HG03064 (cell line): ENCODE results near the gene SLC51B.
"Not testable (repeated sequence)": the region's sequence is repeated elsewhere in the genome, so short reads cannot be mapped to it uniquely, and the experiment has no call there.

Experiments
- ATAC-seq: cut with Tn5 transposase; IDR thresholded peaks from one replicate; pipeline ENCODE4 v1.9.1; 2021; ENCODE audit warnings: low read depth; ENCODE audit not compliant: unreplicated experiment

Gene SLC51B

DNA sequence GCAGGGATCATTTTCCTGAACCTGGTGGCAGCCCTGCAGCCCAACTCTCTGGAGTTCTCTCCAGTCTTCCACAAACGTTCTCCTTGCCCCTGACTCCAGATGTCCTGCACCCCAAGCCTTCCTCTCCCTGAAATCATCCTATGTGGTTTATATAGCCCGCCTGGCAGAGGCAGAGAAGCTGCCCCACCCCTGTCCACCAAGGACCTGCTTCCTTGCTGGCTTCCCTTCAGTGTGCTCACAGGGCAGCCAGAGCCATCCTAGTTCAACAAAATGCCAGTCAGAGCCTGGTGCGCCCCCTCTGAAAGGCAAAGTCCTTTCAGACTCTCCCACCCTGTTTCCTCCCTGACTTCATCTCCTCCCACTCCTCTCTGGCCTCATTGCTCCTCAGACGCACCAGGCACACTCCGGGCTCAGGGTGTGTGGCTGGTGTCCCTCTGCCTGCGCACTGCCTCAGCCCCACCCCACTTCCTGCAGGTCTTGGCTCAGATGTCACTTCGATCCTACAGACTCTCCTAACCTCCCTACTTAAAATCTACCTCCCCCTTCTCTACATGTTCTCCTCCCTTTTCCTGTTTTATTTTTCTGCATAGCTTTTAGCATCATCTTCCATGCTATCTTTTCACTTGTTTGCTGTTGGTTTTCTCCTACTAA, 37.2 kb downstream of the SLC51B start:
- ATAC-seq, result no peak

DNA sequence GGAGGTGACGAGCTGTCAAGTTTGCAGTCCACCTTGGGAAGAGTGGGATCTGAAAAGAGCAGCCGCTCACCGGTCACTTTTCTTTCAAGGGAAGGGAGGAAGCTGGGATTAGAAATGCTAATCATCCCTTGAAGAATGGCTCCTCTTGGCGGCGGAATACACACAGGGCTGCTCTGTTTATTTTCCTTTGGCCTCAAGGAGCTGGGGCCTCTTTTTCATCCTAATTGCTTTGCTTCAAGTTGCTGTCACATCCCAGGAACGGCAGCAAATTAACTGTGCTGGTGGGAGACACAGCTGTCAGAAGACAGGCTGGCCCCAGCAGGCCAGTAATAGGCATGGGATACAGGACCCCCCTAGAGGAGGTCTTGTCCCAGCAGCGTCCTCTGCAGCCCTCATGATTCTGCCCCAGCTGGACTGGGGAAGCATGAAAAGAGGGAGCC, 38.1 kb downstream of the SLC51B start:
- no peak for ATAC-seq

DNA sequence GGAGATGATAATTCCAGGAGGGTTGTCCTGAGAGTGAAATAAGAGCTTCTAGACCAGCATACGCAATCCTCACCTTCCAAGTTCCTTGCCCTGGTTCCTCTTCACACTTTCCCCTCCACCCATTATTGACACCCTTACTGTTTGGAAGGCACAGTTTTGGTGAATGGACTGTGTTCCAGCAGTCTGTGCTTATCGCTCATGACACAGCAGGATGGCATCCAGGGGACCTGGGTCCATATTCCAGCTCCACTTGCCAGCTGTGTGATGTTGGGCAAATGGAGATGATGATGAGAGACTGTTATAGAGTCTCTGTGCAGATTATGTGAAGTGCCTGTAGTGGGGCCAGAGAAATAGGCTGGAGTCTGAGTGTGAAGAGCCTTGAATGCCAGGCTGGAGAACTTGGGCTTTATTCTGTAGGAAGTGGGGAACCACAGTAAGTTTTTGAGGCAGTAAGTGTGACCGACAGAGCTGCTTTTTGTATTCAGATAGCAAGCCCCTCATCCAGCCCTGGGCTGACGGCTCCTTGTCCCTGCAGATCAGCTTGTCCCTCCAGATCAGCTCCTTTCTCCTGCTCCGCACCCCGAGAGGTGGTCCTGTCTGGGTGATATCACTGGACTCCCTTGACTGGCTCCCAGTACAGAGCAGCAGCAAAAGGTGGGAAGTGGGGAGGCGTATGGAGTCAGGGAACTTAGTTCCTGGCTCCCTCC, 39.5 kb downstream of the SLC51B start:
- ATAC-seq, result no peak

DNA sequence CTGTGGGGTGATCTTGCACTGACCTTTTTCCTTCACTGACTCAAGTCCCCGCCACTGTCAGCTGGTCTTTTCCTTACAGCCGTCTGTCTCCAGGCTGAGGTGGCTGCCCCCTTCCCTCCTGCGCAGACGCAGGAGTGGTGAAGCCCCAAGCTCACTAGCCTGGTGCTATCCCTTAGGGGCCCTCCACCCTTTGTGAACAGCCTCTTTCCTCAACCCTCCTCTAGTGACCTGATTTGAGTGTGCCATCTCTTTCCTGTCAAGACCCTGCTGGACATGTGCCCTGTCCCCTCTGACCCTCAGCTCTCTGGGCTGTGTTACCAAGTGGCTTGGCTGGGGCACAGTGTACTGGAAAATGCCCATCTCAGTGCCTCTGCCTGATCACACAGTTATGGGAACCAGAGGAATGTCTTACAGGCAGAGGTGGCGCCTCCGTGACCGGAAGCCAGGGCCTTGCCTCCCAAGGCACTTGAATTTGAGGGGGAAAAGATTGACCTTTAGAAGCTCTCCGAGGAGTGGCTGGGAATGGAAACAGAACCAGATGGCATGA, 40.1 kb downstream of the SLC51B start:
- ATAC-seq, result no peak

DNA sequence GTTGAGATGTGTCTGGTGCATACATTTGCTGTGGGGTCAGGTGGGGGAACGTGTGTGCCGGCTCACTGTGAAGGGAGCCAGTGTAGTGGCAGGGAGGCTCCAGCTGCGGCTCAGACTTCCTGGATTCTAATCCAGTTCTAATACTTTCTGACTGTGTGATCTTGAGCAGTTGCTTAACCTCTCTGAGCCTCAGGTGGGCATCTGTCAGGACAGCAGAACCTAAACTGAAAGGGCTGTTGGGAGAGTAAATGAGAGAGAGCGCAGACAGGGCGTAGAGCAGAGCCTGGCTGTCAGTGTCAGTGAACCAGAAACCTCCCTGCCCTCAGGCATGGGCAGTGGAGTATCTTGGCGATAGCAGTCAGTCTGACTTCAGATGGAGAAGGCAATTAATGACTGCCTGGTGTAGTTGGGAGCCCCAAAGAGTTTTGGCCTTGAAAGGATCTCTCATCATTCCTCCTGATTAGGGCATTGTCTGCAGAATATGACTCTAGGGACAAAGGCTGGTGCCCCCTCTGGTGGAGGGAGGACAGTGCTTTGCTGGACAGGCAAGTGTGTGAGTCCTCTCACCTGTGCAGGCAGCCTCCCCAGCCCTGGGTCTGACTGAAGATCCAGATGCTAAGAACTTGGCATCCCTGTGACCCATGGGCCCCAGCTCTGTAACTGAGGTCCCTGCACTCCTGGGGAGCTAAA, 40.9 kb downstream of the SLC51B start:
- no peak for ATAC-seq

DNA sequence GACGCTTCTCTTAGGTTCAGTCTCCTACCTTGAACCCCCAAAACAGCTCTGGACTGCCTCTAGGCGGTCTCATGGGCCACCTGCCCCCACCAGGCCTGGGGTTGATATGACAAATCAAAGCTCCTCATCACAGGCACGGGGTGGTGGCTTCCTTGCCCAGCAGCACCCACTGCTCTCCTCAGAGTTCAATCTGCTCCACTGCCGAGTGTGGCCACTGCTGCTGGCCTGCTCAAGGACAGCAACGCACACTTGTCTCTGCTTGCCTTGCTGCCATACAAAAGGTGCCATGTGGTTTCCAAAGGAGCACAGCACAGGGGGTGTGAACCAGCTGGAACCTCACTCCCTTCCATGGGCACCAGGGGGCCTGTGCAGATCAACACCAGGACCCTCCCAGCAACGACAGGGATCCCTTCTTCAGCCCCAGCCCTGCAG, 41.5 kb downstream of the SLC51B start:
- ATAC-seq, result no peak

DNA sequence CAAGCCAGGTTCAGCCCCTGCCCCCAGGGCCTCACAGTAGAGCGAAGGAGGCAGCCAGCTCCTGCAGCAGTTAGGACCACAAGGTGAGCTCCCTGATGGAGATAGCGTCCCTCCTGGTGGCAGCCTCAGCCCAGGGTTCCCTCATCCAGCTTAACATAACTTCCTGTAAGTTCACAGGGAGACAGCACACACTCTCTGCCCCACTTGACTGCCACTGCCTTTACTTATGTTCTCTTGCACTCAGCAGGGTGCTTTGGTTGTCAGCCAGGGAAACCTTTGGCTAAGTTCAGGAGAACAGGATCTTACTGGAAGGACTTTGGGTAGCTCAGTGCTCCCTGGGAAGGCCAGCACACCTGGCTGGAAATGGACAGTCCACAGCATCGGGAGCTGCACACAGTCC, 42.2 kb downstream of the SLC51B start:
- ATAC-seq, result no peak

DNA sequence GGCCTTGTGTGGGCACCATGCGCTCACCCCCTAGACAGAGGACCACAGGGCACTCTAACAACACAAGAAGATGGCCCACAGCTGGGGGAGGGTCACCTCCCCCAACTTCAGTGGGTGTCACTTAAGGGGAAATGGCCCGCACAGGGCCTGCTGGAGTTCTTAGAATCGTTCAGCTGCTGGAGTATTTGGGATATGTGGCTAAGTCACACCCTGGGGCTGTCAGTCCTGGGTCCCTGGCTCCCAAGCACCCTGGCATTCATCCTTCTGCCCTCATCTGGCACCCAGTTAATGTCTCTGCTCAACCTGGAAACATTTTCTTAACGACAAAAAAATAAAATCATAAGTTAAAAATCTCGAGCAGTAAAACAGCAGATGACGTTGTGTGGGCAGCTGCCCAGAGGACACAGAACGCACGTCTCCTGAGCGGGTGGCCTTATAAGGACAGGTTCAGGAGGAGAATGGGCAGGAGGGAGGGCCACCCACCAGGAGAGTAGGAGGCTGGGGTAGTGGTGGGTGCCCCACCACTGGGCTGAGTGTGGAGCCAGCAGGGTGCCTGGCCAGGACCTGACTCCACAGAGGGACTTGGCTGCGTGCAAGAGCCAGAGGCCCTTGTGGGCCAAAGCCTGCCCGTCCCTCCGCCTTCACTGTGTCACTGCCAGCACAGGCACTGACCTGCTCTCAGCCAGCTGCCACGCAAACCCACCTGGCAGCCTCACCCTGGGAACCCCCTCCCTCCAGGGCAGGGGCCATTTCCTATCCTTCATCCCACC, 42.9 kb downstream of the SLC51B start:
- ATAC-seq, result no peak

DNA sequence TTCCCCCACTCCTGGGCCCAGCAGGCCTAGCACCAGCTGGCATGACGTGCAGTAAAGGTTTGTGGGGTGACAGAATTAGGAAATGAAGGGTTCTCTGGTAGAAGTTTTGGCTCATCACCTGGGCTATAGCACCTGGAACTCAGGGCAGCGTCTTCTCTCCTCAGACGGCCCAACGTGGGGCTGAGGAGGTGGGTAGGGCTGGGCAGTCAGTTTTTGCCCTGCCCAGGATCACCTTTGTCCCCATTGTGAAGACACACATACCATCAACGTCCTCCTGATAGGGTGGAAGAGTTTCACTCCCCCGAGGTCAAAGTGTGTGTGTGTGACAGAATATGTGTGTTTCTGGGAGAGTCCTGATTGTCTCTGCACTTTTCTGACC, 43.4 kb downstream of the SLC51B start:
- ATAC-seq, result no peak

DNA sequence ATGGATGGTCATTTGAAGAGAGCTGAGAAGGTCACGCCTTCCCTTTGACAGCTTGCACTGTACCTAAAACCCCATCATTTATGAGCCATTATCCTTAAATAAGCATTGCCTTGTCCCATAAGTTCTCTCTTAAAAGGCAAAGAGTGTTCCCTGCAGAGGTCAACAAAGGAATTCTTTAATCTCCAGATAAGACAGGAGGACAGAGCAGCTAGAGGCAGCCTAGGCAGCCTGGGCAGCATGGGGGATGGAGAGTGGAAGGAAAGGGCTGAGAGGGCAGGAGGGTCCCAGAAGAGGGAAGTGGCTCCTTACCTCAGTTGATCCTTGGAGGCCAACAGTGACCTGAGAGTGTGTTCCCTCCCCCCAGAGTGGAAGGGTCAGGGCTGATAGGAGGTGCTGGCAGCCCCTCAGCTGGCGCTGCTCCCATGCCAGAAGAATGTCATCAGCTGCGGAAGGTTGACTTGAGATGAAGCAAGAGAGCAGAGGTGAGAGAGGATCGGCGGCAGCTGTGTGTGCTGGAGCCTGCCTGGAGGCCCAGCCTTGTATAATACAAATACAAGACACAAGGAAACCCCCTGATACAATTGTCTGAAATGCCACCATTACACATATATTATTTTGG, 44.1 kb downstream of the SLC51B start:
- no peak for ATAC-seq

DNA sequence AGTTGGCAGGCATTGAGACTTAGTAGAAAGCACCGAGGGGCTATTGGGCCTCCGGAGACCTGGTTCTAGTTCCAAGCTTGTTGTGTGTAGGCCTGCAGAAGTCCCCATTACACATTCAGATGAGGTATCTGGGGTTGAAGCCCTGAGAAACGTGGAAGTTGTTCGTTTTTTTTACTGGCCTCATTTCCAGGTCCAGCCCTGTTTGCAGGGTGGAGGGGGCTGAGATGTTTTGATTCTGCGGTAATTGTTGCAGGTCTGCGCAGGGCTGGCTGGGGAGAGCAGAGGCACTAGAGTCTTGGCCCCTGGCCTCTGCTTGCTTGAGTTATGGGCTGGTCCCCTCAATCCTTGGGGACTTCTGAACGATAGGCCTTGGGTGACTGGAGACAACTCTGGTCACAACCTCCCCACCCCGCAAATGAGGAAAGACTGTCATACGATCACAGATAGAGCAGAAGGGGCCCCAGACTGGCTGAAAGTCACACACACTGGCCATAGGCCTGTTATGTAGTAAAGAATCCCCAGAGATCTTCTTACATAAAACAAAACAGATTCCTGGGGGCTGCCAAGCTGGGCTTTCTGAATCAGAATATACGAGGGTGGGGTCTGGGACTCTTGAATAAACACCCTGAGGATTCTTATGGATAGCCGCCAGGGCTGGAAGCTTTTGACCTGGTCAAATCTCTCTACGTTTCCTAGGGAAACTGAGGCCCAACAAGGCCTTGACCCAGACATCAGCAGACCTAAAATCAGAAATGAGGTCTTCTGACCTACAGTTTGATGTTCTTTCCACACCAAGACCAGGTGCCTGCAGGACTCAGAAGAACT, 47.0 kb downstream of the SLC51B start:
- no peak for ATAC-seq

DNA sequence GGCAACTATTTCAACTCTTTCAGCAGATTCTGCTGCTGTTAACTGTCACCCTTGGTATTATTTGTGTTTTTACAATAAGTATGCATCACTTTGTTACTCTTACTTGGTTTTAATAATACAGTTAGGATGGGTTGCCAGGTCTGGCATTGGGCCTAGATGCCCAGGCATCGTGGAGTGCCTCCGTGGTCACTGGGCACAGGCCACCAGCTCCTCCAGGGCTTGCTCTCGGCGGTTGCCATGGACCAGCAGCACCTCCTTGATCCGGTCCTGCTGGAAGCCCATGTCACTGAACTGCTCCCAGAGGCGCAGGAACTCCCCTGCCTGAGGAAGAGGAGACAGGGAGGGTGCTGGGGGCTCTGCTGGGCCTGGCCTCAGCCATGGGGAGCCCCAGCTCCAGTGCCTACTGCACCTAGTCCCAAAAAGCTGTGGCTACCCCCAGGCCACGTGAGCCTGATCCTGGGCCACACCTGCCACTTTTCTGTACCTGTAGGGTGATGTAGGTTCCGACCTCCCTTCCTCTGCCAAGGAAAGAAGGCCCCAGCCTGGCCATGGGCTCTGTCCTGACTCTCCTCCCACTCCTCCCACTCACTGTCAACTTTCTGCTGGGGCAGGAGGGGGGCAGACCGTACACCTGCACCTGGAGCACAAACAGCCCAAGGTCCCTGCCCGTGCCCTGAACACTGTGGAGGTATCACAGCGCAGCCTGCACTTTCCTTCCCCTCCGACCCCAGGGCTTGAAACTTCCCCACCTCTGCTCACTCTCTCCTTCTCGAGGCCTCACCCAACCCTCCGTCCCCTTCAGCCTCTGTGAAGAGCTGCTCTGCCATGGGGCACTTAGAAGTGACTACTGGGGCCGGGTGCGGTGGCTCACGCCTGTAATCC, 48.0 kb downstream of the SLC51B start:
- ATAC-seq, result no peak

DNA sequence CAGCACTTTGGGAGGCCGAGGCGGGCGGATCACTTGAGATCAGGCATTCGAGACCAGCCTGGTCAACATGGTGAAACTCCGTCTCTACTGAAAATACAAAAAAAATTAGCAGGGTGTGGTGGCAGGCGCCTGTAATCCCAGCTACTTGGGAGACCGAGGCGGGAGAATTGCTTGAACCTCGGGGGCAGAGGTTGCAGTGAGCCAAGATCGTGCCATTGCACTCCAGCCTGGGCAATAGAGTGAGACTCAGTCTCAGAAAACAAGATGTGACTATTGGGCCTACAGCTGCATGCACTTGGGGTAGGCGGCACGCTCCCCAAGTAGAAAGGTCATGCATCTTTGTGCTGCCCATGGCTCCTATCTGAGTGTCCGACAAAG, 48.6 kb downstream of the SLC51B start:
- not testable (repeated sequence) for ATAC-seq

DNA sequence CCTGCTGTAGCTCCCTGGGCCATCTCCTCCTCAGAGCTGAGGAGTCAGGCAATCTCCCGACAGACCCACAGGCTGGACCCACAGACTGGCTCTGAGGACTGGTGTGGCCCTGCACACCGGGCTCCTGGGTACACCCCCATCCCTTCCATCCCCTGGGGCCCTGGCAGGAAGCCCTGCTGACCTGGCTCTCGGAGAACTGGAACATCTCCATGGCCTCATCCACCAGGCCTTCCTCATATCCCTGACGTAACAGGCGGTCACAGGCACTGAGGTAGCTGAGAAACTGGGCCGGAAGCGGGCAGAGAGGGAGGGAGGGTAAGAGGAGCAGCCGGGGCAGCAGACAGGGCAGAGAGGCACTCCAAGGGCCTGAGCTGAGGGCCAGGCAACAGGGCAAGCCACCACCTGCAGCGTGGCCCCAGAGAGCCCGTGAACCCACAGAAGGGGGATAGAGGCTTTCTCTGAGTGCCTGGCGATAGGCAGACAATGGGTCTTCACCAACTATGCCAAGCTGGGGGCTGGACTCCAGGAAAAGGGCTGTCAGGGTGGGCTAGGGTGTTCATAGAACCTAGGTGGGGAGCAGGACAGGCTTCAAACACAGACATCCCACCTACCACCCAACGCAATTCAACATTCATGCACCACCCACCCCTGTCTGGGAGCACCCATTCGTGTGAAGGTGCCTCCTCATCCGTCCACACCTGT, 49.3 kb downstream of the SLC51B start:
- ATAC-seq, result no peak

DNA sequence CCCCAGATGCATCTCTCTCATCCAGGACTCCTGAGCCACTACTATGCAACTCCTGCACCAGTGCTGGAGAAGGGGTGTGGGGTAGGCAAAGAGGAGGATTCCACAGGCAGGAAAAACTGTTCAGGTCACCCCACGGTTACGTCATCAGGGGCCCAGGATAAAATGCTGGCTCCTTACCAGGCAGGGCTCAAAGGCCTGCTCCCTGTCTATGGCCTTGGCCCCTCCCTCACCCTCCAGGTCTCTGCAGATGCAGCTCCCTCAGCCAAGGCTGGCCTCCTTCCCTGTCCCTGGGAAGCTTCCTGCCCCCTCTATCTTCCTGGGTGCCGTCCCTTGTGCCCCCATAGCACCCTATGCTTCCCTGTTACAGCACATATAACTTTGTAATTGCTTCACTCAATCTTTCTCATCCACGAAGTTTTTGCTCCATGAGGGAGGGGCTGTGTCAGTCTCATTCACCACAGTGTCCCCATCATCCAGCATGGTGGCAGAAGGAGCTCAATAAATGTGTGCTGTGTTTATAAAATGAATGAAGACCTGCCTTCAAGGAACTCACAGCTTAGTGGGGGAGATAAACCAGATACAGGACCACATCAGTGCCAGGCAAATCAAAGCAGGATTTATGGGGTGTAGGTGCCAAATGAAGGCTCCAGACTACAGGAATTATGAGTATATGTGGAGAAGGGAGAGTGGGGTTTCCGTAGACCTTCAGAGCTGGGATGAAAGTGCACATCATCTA, 50.0 kb downstream of the SLC51B start:
- ATAC-seq, result no peak

DNA sequence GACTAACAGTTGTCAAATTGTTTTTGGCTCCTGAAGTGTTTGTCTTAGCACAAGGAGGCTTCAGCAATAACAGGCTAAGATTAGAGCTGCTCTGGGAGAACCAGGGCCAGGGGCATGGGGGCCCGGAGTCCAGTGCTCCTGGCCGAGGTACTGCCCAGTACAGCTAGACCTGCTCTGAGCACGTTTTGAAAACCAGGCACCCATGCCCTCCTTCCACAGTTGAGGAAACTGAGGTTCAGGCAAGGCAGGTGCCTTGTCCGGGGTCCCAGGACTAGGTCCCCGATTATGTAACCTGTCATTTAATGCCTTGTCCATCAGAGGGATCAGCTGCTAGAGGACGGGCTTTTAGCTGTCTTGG, 50.5 kb downstream of the SLC51B start:
- ATAC-seq, result no peak
